IPS-18c (cell line): ENCODE measurements around the gene TMEM255A.
A peak's percentile ranks its signal among the peaks of the same experiment; 100 is the strongest.
"Not testable (repeated sequence)": the region's sequence is repeated elsewhere in the genome, so short reads cannot be mapped to it uniquely, and the experiment has no call there.

Experiments used
- H3K4me3 ChIP-seq: 2 replicates; pipeline ENCODE4 v1.7.0; 2013; ENCODE audit warnings: low read depth, mild to moderate bottlenecking, low read length, moderate library complexity; ENCODE audit not compliant: insufficient read depth
- H3K9me3 ChIP-seq: one replicate; pipeline ENCODE4 v1.6.1; 2013; ENCODE audit warnings: mild to moderate bottlenecking, low read length, moderate library complexity; ENCODE audit not compliant: control insufficient read depth, insufficient read depth

Gene TMEM255A

DNA sequence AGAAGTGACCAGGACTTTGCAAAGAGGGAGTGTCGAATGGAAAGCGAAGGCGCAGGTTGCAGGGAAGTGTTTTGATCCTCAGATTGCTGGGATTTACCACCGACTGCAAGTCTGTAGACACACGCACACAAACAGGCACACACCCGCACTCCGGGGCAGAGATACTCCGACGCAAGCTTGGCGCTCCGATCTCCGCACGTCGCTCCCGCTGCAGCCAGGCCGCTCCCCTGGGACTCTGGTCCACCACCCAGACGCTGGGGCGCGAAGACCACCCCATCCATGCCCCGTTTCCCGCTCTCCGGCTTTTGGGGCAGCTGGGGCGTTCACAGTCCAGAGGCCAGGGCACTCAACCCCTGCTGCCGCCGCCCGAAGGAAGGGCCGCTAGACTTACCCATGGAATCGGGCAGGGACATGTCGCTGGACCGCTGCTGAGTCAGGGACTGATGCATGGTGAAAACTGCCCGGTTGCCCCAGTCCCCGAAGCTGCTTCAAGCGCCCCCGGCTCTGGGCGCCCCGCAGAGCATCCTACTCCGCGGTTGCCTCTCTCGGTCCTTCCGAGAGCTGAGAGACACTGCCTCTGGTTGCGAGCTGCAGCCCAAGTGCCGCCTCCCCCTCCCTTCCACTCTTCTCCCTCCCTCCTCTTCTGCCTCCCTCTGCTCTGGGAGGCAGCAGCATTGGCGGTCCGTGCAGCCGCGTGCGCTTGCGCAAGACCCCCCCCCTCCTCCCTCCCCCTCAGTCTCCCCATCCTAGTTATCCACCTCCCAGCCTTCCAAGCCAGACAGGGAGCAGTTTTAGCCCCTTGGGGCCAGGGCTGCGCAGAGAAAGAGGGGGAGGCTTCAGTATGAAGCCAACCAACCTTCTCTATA, at the start of gene TMEM255A:
TMEM255A (minus strand) TSS at position 601 of the 866 bp plus-strand sequence; CDS start at position 449, 152 bp downstream.
- H3K9me3 ChIP-seq, result no peaks in the 10 kb centered on the region
- peak within 1 kb of the TSS; percentile 47 for H3K4me3 ChIP-seq

DNA sequence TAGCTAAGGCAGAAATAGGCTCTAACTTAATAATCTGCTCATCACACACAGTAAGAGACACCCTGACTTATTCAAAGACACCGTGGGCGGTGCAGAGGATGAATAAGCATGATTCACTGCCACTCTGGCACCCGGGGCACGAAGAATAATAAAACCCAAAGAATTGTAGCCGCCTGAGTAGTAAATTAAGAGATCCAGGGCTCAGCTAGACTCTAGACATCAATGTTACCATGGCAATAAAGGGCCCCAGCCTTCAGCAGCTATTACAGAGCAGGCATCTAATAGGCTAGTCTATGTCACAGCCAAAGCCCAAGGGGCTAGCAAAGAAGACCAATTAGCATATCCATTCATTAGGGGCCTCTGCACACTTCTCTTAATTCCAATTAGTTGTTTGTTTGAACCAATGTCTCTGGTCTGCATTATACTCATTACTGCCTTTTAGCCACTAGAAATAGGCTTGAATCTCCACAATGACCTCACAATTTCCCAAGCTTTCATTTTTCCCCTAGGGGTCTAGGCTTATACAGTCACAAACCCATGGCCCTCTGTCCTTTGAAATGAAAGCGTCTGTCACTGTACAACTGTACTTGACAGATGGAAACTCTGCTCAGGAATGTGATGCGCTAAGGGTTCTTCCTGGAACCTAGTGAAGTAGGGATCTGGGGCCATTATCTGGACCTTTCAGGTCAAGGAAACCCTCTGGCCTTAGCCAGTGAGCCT, 47.6 kb upstream of the TMEM255A start:
- no peaks in the 10 kb centered on the region for H3K9me3 ChIP-seq

DNA sequence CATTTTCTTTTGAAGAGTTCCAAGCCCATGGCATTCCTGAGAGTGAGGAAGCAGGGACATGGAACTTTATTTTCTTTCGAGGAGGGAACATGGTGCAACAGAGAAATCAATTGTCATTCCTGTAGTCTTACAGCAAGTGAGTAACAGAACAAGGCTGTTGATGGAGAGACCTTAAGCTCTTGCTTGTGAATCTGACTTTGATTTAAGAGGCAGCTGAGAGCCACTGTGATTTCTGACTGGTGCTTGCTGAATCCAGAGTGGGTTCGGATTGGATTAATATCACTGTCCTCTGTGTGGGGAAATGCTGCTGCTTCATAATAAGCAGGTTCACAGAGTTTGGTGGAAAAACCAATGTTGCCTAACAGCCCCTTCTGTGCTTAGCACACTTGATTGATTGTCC, 45.9 kb upstream of the TMEM255A start:
- H3K9me3 ChIP-seq, result no peaks in the 10 kb centered on the region
- H3K4me3 ChIP-seq, result no peak overlapping the region

More for the DNA sequence above, 47.6 kb upstream of the TMEM255A start:
- H3K4me3 ChIP-seq, result no peak overlapping the region

DNA sequence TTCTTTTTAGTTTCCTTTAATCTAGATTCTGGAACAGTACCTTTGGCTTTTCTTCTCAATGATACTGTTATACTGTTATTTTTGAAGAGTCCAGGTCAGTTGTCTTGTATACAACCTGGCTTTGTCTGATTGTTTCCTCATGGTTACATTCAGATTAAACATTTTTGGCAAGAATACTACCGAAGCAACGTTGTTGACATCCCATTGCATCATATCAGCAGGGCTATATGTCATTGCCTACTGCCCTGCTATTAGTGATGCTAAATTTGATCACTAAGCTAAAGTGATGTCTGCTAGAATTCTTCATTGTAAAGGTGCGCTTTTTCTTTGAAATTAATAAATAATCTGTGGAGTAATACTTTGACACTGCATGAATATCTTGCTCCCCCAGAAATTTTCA, 44.8 kb upstream of the TMEM255A start:
- Histone ChIP-seq H3K4me3 (no peak overlapping the region), H3K9me3 (no peaks in the 10 kb centered on the region)

DNA sequence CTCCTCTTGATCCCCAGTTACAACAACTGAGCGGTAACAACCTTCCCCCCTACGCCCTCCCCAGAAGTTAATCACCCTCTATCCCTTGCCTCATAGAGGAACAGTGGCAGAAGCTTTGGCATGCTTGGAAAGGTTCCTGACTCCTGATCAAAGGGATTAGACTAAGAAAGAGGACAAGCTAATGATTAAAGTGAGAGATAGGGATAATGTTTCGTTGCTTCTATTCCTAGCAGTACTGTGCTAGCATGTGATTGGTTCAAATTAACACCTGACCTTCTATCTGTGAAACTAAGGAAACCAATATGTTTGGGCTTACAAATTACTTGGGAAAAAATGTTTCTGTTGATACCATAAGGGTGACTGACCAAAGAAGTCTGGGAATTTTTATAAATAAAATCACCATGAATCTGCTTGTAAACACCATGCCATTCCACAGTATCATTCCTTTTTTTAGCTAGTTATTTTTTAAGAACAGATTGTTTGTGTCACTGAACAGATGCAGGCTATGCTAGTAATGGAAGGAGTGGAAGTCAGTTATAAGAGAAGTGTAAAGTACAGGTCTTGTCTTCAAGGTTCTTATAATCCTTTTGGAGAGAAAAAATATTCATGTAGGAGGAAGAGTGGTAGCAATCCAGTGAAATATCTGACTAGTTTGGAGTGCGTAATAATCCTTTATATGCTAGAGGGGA, 39.3 kb upstream of the TMEM255A start:
- no peak overlapping the region for H3K4me3 ChIP-seq

DNA sequence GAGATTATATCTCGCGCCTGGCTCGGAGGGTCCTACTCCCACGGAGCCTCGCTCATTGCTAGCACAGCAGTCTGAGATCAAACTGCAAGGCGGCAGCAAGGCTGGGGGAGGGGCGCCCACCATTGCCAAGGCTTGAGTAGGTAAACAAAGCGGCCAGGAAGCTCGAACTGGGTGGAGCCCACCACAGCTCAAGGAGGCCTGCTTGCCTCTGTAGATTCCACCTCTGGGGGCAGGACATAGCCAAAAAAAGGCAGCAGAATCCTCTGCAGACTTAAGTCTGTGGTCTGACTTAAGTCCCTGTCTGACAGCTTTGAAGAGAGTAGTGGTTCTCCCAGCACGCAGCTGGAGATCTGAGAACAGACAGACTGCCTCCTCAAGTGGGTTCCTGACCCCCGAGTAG, 33.3 kb upstream of the TMEM255A start:
- H3K9me3 ChIP-seq, H3K4me3 ChIP-seq: not testable (repeated sequence)

More for the DNA sequence above, 39.3 kb upstream of the TMEM255A start:
- H3K9me3 ChIP-seq, result no peaks in the 10 kb centered on the region

DNA sequence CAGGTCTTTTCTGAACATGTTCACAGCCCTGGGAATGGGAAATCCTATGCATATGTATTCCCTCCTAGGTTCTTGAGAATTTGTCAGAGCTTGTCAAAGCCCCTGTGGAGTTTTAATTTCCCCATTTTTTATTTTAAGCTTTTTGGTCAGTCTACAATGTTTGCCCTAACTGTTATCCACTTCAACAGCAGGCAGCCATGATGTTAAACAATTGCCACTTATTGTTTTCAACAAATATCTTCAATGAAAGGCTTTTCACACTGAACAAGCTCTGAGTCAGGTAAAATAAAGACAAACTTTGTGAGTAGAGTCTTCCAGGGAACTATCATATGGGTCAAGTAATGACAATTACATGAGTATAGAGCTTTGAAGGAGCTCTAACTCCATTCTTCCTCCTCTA, 25.6 kb upstream of the TMEM255A start:
- peaks cover 2% of the 10 kb centered on the region for H3K9me3 ChIP-seq

DNA sequence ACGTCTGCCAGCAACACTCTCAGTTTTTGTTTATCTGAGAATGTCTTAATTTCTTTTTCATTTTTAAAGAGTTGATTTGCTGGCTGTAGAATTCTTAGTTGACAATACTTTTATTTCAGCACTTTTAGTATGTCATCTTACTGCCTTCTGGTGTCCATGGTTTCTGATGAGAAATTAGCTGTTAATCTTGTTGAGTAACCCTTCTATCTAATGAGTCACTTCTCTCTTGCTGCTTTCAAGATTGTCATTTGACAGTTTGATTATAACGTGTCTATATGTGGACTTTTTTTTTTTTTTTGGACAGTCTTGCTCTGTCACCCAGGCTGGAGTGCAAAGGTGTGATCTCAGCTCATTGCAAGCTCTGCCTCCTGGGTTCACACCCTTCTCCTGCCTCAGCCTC, 24.0 kb upstream of the TMEM255A start:
- Histone ChIP-seq H3K4me3 (no peak overlapping the region), H3K9me3 (peaks cover 2% of the 10 kb centered on the region)

More for the DNA sequence above, 25.6 kb upstream of the TMEM255A start:
- no peak overlapping the region for H3K4me3 ChIP-seq

DNA sequence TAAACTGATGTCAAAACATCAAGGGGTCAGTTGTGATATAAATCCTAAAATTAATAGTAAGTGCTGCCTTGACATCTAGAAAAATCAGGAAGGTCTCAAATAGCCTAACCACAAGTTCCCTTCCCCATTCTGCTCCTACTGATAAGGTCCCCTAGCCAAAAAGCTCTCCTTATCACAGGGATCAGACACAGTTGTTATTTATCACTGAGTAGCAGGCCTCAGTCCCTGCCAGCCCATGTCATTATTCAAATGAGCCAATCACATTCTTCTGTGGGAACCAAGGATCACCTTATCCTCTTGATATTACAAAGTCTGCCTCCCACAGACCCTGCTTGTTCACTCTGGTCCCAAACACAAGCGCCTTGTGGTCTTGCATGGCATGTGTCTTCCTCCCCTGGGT, 23.3 kb upstream of the TMEM255A start:
- H3K9me3 ChIP-seq, result peaks cover 2% of the 10 kb centered on the region
- no peak overlapping the region for H3K4me3 ChIP-seq

DNA sequence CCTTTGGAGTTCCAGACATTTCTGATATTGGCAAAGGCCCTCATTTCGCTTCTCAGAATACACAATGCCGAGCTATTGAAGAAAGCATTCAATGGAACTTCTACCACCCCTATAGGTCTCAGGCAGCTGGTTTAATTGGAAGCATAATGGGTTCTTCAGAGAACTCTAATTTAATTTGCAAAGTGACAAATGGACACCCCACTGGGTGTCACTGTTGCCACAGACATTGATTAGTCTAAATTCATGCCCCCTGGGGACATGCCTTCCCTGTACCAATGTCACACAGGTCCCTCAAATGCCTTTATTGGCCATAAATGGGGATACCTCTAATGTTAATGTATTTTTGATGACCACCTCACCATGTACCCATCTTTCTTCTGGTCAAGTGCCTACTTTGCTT, 22.9 kb upstream of the TMEM255A start:
- Histone ChIP-seq H3K9me3 (peaks cover 2% of the 10 kb centered on the region), H3K4me3 (no peak overlapping the region)

DNA sequence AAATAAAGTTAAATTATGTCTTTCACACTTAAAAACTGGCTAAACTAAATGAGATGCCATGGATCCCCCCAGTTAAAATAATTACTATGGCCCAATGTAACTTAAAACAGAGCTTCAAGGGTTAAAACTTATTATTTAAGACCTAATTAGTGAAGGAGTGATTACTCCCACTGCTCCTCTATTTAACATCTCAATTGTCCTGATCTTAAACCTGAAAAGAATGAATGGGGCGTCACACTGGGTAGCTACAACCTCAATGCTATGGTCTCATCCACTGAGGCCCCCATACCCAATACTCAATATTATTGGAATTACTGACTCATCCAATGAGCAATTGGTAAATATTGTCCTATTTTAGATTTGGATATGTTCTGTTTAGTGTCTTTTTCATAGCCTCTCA, 21.1 kb upstream of the TMEM255A start:
- no peak overlapping the region for H3K4me3 ChIP-seq

DNA sequence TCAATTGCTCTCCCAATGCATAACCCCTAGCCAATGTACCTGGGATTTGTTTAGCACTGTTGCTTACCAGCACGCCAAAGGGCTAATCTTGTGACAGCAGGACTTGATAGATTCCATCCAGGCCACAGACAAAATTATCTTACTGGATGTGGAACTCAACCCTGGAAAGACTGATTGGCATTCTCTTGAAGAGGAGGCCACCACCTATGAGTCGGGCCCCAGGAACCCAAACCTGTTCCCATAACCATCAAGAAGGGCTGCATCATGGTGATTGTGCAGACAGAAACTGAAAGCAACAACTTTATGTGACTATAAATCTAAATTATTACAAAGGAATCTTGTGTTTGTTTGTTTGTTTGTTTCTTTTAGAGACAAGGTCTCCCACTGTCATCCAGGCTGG, 19.9 kb upstream of the TMEM255A start:
- Histone ChIP-seq H3K9me3 (peaks cover 2% of the 10 kb centered on the region), H3K4me3 (no peak overlapping the region)

More for the DNA sequence above, 21.1 kb upstream of the TMEM255A start:
- H3K9me3 ChIP-seq, result peaks cover 2% of the 10 kb centered on the region

DNA sequence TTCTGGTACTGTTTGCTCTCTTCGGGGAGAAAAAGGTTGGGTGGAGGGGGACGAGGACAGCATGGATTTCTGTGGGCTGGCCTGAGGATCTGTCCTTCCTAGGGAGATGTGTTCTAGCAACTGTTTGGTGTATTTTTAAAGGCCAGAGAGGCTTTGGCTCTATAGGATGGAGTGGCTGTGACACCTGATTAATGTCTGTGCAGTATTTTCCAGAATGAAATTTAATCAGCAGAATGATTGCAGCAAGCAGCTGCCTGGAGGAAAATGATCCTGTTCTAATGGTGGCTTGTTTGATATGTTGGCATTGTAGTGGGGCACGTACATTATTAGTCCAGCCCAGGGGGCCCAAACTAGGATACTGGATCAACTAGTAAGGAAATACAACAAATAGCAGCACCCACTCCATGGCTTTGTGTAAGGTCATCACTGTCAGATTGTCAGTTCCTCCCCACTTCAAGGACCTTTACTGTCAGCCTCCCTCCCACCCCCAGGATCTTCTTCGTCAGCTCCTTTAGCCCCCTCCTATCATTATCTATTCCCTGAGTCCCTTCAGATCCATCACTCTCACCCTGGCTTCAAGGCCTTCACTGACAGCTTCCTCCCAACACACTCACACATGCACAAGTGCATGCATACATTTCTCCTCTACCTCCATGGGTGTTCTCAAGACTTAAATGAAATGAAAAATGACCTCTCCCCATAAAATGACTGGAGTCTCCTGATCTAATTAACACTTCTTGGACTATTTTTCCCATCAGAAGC, 10.4 kb upstream of the TMEM255A start:
- Histone ChIP-seq H3K4me3 (no peak overlapping the region), H3K9me3 (no peaks in the 10 kb centered on the region)

DNA sequence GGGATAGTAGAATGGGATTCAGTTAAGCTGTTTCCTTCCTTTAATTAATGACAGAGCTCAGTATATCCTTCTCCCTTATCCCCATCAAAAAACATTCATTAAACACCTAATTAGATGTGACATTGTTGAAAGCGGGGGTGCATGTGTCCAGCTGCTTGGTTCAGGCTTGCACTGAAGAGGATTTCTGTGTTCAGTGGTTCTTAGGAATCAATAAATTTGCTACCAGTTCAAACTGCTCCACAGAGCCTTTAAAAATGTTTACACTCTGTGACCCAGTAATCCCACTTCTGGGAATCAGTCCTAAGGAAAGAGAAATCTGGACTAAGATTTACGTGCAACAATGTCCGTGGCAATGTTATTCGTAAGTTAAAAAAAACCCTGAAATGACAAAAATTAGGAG, 7.2 kb upstream of the TMEM255A start:
- no peak overlapping the region for H3K4me3 ChIP-seq
- H3K9me3 ChIP-seq, result no peaks in the 10 kb centered on the region

DNA sequence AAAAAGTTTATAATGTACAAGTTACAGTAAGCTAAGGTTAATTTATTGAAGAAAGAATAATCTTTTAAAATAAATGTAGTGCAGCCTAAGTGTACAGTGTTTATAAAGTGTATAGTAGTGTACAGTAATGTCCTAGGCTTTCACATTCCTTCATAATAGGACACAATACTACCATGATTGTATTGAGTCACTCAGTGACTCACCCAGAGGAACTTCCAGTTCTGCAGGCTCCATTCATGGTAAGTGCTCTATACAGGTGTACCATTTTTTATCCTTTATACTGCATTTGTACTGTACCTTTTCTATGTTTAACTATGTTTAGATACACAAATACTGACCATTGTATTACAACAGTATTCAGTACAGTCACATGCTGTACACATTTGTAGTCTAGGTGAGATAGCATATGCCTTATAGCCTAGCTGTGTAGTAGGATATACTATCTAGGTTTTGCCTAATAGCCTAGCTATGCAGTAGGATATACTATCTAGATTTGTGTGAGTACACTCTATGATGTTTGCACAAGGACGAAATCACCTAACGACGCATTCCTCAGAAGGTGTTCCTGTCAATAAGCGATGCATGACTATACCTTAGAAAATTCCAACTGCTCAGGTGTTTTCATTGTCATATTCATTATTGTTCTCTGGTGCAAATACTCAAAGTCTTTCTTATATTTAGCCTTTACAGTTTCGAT, 5.5 kb upstream of the TMEM255A start:
- H3K4me3 ChIP-seq, result no peak overlapping the region

DNA sequence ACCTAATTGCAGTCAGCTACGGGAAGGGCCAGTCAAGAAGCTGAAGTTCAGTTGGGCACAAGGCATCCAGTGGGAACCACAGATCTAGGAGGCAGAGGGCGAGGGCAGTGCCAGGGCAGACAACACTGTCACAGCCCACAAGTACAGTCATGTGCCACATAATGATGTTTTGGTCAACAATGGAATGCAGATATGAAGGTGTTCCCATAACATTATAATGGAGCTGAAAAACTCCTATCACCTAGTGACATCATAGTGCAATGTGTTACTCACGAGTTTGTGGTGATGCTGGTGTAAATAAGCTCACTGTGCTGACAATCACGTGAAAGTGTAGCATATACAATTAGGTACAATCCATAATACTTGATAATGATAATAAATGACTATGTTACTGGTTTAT, 4.5 kb upstream of the TMEM255A start:
- no peak overlapping the region for H3K4me3 ChIP-seq
- no peaks in the 10 kb centered on the region for H3K9me3 ChIP-seq

More for the DNA sequence above, 5.5 kb upstream of the TMEM255A start:
- H3K9me3 ChIP-seq, result no peaks in the 10 kb centered on the region

DNA sequence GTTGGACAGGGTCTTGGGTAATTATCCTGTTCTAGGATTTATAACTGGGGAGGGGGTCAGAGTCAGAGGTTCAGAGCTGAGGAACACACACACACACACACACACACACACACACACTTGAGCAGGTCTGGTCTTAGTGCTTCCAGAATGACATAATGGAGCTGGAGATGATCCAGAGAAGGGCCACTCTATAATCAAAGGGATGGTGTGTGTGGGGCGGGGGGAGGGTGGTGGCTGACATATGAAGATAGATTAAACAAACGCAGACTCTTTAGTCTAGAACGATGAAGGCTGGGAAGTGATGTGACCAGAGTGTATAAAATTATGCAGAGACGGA, 434 bp upstream of the TMEM255A start:
- Histone ChIP-seq H3K4me3 (no peak overlapping the region), H3K9me3 (no peaks in the 10 kb centered on the region)
